Measurements from ENCODE around the gene TRPM8.

GRCh38 chr2:234050455-234051135 lies 133.4 kb downstream of the TRPM8 start, which contains the start of gene SPP2:
- TF ChIP-seq POLR2A (IDR thresholded peaks at IDR 0.05): no peak
- TF ChIP-seq, protein P1, sequence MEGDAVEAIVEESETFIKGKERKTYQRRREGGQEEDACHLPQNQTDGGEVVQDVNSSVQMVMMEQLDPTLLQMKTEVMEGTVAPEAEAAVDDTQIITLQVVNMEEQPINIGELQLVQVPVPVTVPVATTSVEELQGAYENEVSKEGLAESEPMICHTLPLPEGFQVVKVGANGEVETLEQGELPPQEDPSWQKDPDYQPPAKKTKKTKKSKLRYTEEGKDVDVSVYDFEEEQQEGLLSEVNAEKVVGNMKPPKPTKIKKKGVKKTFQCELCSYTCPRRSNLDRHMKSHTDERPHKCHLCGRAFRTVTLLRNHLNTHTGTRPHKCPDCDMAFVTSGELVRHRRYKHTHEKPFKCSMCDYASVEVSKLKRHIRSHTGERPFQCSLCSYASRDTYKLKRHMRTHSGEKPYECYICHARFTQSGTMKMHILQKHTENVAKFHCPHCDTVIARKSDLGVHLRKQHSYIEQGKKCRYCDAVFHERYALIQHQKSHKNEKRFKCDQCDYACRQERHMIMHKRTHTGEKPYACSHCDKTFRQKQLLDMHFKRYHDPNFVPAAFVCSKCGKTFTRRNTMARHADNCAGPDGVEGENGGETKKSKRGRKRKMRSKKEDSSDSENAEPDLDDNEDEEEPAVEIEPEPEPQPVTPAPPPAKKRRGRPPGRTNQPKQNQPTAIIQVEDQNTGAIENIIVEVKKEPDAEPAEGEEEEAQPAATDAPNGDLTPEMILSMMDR (IDR thresholded peaks at IDR 0.05): no peak

Measured in right lobe of liver (tissue), 4 donors.